Ovary (tissue), 3 donors: Measurements from ENCODE around the gene RUFY4.

ENCODE experiments used
- EP300 ChIP-seq: sonication (generic); formaldehyde crosslinking; IDR thresholded peaks from one replicate; pipeline ENCODE4 v1.6.1; 2017; ENCODE audit warnings: antibody characterized with exemption
- POLR2A ChIP-seq: fragments of 450-650 bp; IDR thresholded peaks from one replicate; pipeline ENCODE4 v1.6.1; 2017; ENCODE audit warnings: antibody characterized with exemption, mild to moderate bottlenecking, moderate library complexity
- TF ChIP-seq, protein P1 (sequence below), 3 donors: fragments of 450-650 bp in 2 of 3; fragments of 200-600 bp in 1 of 3; IDR thresholded peaks; one replicate each; pipeline versions ENCODE4 v1.5.1 to v1.8.0; 2016 to 2022; ENCODE audit warnings: antibody characterized with exemption in 3 of 3, mild to moderate bottlenecking in 1 of 3
- donor health status: DM: no; HTN: no; CAD: no.

- TF ChIP-seq EP300 (no peak), POLR2A (no peak)
- TF ChIP-seq, protein P1, sequence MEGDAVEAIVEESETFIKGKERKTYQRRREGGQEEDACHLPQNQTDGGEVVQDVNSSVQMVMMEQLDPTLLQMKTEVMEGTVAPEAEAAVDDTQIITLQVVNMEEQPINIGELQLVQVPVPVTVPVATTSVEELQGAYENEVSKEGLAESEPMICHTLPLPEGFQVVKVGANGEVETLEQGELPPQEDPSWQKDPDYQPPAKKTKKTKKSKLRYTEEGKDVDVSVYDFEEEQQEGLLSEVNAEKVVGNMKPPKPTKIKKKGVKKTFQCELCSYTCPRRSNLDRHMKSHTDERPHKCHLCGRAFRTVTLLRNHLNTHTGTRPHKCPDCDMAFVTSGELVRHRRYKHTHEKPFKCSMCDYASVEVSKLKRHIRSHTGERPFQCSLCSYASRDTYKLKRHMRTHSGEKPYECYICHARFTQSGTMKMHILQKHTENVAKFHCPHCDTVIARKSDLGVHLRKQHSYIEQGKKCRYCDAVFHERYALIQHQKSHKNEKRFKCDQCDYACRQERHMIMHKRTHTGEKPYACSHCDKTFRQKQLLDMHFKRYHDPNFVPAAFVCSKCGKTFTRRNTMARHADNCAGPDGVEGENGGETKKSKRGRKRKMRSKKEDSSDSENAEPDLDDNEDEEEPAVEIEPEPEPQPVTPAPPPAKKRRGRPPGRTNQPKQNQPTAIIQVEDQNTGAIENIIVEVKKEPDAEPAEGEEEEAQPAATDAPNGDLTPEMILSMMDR (IDR thresholded peaks at IDR 0.05) = no peak
Observed at GRCh38 chr2:218071218-218071937, 2.3 kb downstream of the RUFY4 start.
